Chondrocyte (in vitro differentiated cells): ENCODE results near the gene FAM120AOS. TPM values are rescaled to one million over a fixed set of nuclear protein-coding genes. Genes with fewer than 3 reads are reported as not detected.

ENCODE experiments used
- DNase-seq: peaks from one replicate; pipeline ENCODE4 v3.0.0; 2021; ENCODE audit warnings: mixed read lengths, low spot score
- H3K27ac Mint-ChIP-seq: one replicate; pipeline ENCODE4 v1.8.0; 2021; ENCODE audit warnings: mild to moderate bottlenecking, moderate library complexity, mixed read lengths; ENCODE audit not compliant: unreplicated experiment
- H3K27me3 Mint-ChIP-seq: 2 replicates; pipeline ENCODE4 v1.8.0; 2021; ENCODE audit warnings: low read depth, mixed read lengths
- H3K36me3 Mint-ChIP-seq: 2 replicates; pipeline ENCODE4 v1.8.0; 2021; ENCODE audit warnings: low read depth, mixed read lengths
- H3K4me1 Mint-ChIP-seq: 2 replicates; pipeline ENCODE4 v1.8.0; 2021; ENCODE audit warnings: low read depth, mild to moderate bottlenecking, mixed read lengths
- H3K4me3 Mint-ChIP-seq: one replicate; pipeline ENCODE4 v1.8.0; 2021; ENCODE audit warnings: mild to moderate bottlenecking, moderate library complexity, mixed read lengths; ENCODE audit not compliant: unreplicated experiment
- H3K9me3 Mint-ChIP-seq: 2 replicates; pipeline ENCODE4 v1.8.0; 2021; ENCODE audit warnings: low read depth, mixed read lengths
- total RNA-seq: library from RNA; stranded (reverse); gene quantifications from 3 replicates; pipeline ENCODE4 v1.2.1, GENCODE V29; 2021
- TF ChIP-seq, protein P1 (sequence below): fragments of 200-600 bp; sonication (generic); IDR thresholded peaks from 2 replicates; pipeline ENCODE4 v1.5.0; 2021; ENCODE audit warnings: antibody characterized with exemption, mild to moderate bottlenecking, moderate library complexity

Gene FAM120AOS
- total RNA-seq, 1 donor from 2014 or later = 41.4 TPM

DNA sequence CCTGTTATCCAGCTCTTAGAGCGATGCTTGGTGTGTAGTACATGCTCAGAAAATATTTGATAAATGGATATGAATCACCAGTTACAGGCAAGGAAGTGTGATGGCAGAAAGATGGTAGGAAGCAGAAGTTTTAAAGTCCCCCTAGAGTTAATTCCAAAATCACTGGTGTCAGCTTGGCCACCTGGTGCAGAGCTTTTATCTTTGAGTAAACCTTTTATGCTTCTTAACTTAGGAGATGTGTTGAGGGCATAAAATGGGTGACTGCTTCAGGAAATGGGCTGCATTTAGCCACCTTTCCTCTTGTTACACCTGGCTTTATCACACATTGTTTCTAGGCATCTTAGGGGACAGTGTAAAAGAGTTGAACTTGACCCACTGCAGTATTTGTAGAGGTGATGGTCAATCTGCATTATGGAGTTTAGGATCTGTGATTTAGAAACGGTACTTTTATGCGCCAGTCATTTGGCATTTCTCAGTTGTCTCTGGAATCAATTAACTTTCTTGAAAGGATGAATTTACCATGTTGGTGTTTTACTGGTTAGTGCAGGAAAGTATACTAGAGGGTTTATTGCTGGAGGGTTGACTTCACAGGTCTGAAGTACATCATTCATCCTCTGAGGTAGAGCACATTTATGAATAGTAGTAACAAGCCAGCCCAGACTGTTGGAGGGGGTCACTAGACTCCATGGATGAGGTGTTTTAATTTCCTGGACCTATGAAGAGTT lies 7.5 kb upstream of the FAM120AOS start:
- Mint-ChIP-seq H3K27ac (peak overlapping the region; percentile 30), H3K4me1 (peaks cover 69% of the 10 kb centered on the region), H3K36me3 (no peaks in the 10 kb centered on the region), H3K9me3 (no peaks in the 10 kb centered on the region), H3K4me3 (no peak overlapping the region), H3K27me3 (no peaks in the 10 kb centered on the region)
- TF ChIP-seq, protein P1, sequence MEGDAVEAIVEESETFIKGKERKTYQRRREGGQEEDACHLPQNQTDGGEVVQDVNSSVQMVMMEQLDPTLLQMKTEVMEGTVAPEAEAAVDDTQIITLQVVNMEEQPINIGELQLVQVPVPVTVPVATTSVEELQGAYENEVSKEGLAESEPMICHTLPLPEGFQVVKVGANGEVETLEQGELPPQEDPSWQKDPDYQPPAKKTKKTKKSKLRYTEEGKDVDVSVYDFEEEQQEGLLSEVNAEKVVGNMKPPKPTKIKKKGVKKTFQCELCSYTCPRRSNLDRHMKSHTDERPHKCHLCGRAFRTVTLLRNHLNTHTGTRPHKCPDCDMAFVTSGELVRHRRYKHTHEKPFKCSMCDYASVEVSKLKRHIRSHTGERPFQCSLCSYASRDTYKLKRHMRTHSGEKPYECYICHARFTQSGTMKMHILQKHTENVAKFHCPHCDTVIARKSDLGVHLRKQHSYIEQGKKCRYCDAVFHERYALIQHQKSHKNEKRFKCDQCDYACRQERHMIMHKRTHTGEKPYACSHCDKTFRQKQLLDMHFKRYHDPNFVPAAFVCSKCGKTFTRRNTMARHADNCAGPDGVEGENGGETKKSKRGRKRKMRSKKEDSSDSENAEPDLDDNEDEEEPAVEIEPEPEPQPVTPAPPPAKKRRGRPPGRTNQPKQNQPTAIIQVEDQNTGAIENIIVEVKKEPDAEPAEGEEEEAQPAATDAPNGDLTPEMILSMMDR = no peak
- no peak for DNase-seq

DNA sequence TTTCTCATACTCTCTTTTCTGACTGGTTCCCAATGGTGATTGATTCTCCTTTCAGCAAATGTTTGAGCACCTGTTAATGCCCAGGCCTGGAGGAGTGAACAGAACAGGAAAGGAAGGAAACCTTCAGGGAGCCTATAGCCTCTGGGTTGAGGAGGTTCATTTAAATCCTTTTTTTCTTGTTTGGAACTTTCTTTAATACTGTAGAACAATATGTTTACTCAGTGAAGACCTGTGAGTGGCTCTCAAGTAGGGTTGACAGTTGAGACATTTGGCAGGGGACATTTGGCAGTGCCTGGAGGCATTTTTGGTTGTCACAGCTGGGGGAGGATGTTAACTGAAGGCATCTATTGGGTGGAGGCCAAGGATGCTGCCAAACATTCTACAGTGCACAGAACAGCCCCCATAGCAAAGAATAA lies 6.1 kb upstream of the FAM120AOS start:
- DNase-seq = no peak
- no peaks in the 10 kb centered on the region for H3K9me3 Mint-ChIP-seq
- TF ChIP-seq, protein P1 = no peak
- peak overlapping the region; percentile 71 for H3K27ac Mint-ChIP-seq
- no peaks in the 10 kb centered on the region for H3K36me3 Mint-ChIP-seq
- H3K4me1 Mint-ChIP-seq = peaks cover 67% of the 10 kb centered on the region
- H3K4me3 Mint-ChIP-seq = no peak overlapping the region
- H3K27me3 Mint-ChIP-seq = no peaks in the 10 kb centered on the region

DNA sequence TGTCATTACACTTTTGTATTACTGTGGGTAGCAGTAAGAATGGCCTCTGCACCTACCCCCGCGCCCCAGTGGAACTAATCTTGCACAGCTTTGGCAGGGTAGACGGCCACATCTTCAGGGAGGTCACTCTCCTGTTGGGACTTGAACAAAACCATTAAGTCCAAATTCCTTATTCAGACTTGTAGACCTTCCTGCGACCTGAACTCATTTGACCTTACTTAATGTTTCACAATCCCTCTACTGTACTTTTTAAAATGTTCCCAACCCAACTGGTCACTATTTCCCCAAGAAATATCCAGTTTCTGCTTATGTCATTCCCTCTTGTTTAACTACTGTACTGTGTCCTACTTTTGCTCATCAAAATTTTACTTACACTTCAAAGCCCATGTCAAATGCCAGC lies 5.3 kb upstream of the FAM120AOS start:
- Mint-ChIP-seq H3K27ac (no peak overlapping the region), H3K27me3 (no peaks in the 10 kb centered on the region), H3K36me3 (no peaks in the 10 kb centered on the region), H3K9me3 (no peaks in the 10 kb centered on the region), H3K4me1 (peaks cover 68% of the 10 kb centered on the region), H3K4me3 (no peak overlapping the region)
- TF ChIP-seq, protein P1 = no peak
- DNase-seq = no peak

DNA sequence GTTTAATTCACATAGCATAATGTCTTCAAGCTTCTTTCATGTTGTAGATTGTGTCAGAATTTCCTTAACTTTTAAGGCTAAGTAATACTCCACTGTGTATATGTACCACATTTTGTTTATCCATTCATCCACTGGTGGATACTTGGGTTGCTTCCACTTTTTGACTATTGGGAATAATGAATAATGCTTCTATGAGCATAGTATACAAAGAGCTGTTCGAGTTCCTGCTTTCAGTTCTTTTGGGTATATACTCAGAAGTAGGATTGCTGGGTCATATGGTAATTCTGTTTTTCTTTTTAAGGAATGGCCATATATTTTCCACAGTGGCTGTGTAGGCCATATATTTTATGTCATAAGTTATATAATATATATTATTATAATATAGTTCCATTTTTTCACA lies 3.6 kb upstream of the FAM120AOS start:
- Mint-ChIP-seq H3K4me3 (no peak overlapping the region), H3K27ac (peak overlapping the region; percentile 1), H3K4me1 (peaks cover 60% of the 10 kb centered on the region), H3K9me3 (no peaks in the 10 kb centered on the region), H3K27me3 (no peaks in the 10 kb centered on the region), H3K36me3 (no peaks in the 10 kb centered on the region)
- no peak for DNase-seq
- TF ChIP-seq, protein P1 = no peak

DNA sequence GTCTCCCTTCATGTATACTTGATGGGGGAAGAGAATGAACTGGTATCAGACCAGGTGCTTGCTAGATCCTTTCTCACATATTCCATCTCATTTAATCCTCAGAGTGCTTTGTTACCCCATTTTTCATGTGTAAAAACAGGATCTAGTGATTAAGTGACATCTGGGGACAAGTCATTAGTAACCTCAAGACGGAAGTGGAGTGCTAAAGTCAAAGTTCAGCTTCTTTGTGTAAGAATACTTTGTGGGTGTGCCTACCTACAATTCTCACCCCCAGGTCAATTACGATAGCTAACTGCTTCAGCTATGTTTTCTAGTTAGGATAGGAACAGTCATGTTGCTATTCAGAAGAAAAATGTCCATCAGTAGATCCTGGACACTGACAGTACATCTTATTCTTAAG lies 3.1 kb upstream of the FAM120AOS start:
- DNase-seq = no peak
- no peak overlapping the region for H3K4me3 Mint-ChIP-seq
- no peaks in the 10 kb centered on the region for H3K27me3 Mint-ChIP-seq
- peak overlapping the region; percentile 37 for H3K27ac Mint-ChIP-seq
- TF ChIP-seq, protein P1 = no peak
- no peaks in the 10 kb centered on the region for H3K9me3 Mint-ChIP-seq
- peaks cover 57% of the 10 kb centered on the region for H3K4me1 Mint-ChIP-seq
- no peaks in the 10 kb centered on the region for H3K36me3 Mint-ChIP-seq
